ENCODE measurements around the gene C17orf50. TPM values are rescaled to one million over a fixed set of nuclear protein-coding genes. Genes with fewer than 3 reads are reported as not detected.

Gene C17orf50
- total RNA-seq, 4 donors from 2014 or later: not detected

DNA sequence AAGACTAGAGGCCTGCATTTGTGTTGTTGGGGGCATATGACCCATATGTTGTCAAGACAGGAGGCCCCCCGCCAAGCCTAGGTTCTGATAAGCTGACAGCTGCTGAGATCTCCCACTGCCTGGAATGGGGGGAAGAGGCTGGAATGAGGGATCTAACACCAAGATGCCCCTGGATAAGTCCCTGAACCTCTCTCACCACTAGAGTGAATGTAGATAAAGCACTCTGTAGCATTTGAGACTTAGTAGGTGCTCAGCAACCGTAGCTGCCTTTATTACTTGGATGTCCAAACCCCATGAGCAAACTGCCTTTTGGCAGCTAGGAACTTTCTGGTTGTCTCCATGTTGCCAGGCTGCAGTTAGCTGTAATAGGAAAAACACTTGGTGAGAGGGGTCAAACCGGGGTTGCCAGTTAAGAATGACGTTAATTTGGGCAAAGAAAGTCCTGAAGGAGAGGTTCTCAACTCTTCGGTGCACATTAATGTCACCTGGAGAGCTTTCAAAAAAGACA, 33.7 kb upstream of the C17orf50 start:
- Histone ChIP-seq H3K36me3 (peaks cover 0 to 36% of the 10 kb centered on the region in 2 donors), H3K27me3 (no peaks in the 10 kb centered on the region), H3K9me3 (no peaks in the 10 kb centered on the region), H3K4me1 (peaks cover 18 to 25% of the 10 kb centered on the region in 2 donors), H3K4me3 (no peak overlapping the region), H3K27ac (no peak overlapping the region)
- DNase-seq: no peak
- TF ChIP-seq, protein P1, sequence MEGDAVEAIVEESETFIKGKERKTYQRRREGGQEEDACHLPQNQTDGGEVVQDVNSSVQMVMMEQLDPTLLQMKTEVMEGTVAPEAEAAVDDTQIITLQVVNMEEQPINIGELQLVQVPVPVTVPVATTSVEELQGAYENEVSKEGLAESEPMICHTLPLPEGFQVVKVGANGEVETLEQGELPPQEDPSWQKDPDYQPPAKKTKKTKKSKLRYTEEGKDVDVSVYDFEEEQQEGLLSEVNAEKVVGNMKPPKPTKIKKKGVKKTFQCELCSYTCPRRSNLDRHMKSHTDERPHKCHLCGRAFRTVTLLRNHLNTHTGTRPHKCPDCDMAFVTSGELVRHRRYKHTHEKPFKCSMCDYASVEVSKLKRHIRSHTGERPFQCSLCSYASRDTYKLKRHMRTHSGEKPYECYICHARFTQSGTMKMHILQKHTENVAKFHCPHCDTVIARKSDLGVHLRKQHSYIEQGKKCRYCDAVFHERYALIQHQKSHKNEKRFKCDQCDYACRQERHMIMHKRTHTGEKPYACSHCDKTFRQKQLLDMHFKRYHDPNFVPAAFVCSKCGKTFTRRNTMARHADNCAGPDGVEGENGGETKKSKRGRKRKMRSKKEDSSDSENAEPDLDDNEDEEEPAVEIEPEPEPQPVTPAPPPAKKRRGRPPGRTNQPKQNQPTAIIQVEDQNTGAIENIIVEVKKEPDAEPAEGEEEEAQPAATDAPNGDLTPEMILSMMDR (IDR thresholded peaks at IDR 0.05 in 4 of 5, conservative IDR thresholded peaks at IDR 0.05 in 1 of 5): no peak
- TF ChIP-seq POLR2A (IDR thresholded peaks at IDR 0.05): no peak
- no peak for ATAC-seq
- intact Hi-C loops (cut with DNase I; ENCODE audit: low total_unique reads): no loop called here
- in situ Hi-C loops (cut with MboI; ENCODE audit: low sequenced_read_pairs in 4 of 4): loop anchor here in 1 of 4 donors (25.0 kb wide), 1 partner anchor 565 kb away; no protein-coding TSS in a partner anchor

DNA sequence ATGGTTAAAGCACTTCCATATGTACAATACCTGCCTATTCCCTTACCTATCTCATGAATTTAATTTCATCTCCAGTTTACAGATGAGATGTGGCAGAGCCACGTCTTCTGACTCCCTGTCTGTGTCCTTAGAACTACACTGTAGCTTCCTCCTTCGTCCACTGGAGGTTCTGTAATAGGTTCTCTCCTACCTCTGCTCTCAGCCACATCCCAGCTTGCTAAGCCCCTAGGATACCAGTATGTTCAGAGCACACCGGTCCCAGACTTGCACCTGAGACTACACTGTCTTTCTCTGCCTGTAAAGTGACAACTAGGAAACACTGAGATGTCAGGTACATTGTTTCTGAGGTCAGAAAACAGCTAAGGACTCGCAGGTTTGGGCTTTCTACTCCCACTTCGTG, 33.1 kb upstream of the C17orf50 start:
- H3K27ac ChIP-seq: no peak overlapping the region
- H3K4me3 ChIP-seq: no peak overlapping the region
- H3K27me3 ChIP-seq: no peaks in the 10 kb centered on the region
- ATAC-seq: no peak
- in situ Hi-C loops (cut with MboI; ENCODE audit: low sequenced_read_pairs in 4 of 4): loop anchor here in 1 of 4 donors (25.0 kb wide), 1 partner anchor 565 kb away; no protein-coding TSS in a partner anchor
- TF ChIP-seq, protein P1 (IDR thresholded peaks at IDR 0.05 in 4 of 5, conservative IDR thresholded peaks at IDR 0.05 in 1 of 5): no peak
- TF ChIP-seq POLR2A (IDR thresholded peaks at IDR 0.05): no peak
- DNase-seq: no peak
- H3K4me1 ChIP-seq: peaks cover 23 to 25% of the 10 kb centered on the region in 2 donors
- intact Hi-C loops (cut with DNase I; ENCODE audit: low total_unique reads): no loop called here
- H3K36me3 ChIP-seq: peaks cover 0 to 34% of the 10 kb centered on the region in 2 donors
- H3K9me3 ChIP-seq: no peaks in the 10 kb centered on the region

DNA sequence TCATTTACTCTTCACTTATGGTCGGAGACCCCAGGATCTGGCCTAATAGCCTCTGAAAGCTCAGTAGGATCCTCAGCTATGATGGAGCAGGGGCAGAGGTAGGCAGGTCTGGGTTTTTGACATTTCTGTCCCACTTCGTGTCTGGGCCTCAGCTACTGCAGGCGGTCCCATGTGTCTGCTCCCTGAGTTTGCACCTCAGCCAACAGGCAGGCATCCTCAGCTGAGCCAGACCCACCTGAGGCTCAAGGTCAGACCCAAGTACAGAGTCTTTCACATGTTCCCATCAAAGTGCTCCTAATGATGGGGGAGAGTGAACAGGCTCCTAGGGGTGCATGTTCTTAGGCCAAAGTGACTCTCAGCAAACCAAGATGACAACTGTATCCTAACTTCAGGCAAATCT, 32.1 kb upstream of the C17orf50 start:
- no peaks in the 10 kb centered on the region for H3K27me3 ChIP-seq
- ATAC-seq (no peak), DNase-seq (no peak)
- peaks cover 0 to 27% of the 10 kb centered on the region in 2 donors for H3K36me3 ChIP-seq
- H3K4me1 ChIP-seq: peaks cover 25 to 28% of the 10 kb centered on the region in 2 donors
- no peak overlapping the region for H3K4me3 ChIP-seq
- no peak overlapping the region for H3K27ac ChIP-seq
- in situ Hi-C loops (cut with MboI; ENCODE audit: low sequenced_read_pairs in 4 of 4) (loop anchor here in 1 of 4 donors (25.0 kb wide), 1 partner anchor 566 kb away; no protein-coding TSS in a partner anchor), intact Hi-C loops (cut with DNase I; ENCODE audit: low total_unique reads) (no loop called here)
- TF ChIP-seq POLR2A (IDR thresholded peaks at IDR 0.05): no peak
- TF ChIP-seq, protein P1 (IDR thresholded peaks at IDR 0.05 in 4 of 5, conservative IDR thresholded peaks at IDR 0.05 in 1 of 5): no peak
- no peaks in the 10 kb centered on the region for H3K9me3 ChIP-seq

DNA sequence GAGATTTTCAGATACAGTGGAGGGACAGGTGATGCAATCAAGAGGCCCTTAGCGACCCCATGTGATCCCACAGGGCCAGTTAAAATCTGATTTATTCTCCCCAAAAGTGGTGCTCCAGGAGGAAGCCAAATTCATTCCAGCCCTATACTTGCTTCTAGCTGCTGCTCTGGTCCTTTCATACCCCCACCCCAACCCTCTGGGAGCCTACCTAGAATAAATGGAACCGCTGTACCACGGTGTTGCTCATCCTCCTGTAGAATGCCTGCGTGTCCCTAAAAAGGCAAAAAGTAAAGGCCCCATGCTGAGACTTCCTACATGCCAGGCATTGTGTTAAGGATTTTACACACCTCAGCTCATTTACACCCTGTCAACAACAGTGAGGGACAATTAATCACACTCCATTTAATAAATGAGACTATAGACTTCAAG, 31.3 kb upstream of the C17orf50 start:
- Histone ChIP-seq H3K36me3 (peaks cover 0 to 18% of the 10 kb centered on the region in 2 donors), H3K4me1 (peaks cover 25 to 28% of the 10 kb centered on the region in 2 donors), H3K27me3 (no peaks in the 10 kb centered on the region), H3K9me3 (no peaks in the 10 kb centered on the region), H3K27ac (no peak overlapping the region), H3K4me3 (no peak overlapping the region)
- intact Hi-C loops (cut with DNase I; ENCODE audit: low total_unique reads) (no loop called here), in situ Hi-C loops (cut with MboI; ENCODE audit: low sequenced_read_pairs in 4 of 4) (loop anchor here in 1 of 4 donors (25.0 kb wide), 1 partner anchor 567 kb away; no protein-coding TSS in a partner anchor)
- DNase-seq: no peak
- TF ChIP-seq POLR2A (IDR thresholded peaks at IDR 0.05): no peak
- TF ChIP-seq, protein P1 (IDR thresholded peaks at IDR 0.05 in 4 of 5, conservative IDR thresholded peaks at IDR 0.05 in 1 of 5): no peak
- no peak for ATAC-seq
